ENCODE data around the gene SUMO3. TPM values are rescaled to one million over a fixed set of nuclear protein-coding genes. Genes with fewer than 3 reads are reported as not detected.

SUMO3 gene
- total and polyA plus RNA-seq, 2 of the 4 experiments (the other 2 are of a cell fraction), result 64.9 to 101 TPM

DNA sequence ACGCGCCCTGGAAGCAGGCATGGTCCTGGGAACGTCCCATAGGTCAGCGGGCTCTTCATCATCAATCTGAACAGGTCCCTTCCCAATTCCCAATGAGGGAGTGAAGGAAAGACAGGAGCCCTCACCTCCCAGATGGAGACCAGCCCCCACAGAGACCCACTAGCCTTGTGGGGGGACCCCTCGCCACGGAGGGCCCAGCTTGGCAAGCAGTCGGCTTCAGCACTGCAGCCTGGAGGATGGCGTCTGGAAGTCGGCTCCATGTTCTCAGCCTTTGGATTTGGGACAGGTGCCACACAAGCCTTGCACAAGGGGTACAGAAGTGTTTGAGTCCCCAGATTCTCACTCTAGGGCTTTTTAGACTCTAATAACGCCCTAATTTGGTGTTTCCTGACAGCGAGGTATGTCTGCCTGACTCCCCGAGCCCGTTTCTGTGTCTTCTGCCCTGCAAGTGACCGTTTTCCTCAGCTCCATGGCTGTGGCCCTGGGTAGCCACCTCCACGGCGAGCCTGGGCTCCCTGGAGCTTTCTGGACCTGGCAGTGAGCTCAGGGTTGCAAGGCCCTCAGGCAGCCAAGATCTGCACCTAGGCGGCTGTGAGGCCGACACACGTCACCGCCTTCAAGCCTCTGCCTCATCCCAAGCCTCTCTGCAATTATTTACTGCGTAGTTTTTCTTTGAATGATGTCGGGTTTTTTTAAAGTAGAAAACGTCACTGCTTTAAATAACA, 25.0 kb upstream of the SUMO3 start:
- WGBS, 2 experiments (ENCODE audit: extremely low coverage in 2 of 2, insufficient read length in 1 of 2), result 52% methylated on average over 8 of the region's 23 CpGs; no CpG with 5 or more reads in 1 of the 2 experiments
- TF ChIP-seq CEBPB (IDR thresholded peaks at IDR 0.05; ENCODE audit: low read depth, low read length), result no peak
- TF ChIP-seq, protein P1, sequence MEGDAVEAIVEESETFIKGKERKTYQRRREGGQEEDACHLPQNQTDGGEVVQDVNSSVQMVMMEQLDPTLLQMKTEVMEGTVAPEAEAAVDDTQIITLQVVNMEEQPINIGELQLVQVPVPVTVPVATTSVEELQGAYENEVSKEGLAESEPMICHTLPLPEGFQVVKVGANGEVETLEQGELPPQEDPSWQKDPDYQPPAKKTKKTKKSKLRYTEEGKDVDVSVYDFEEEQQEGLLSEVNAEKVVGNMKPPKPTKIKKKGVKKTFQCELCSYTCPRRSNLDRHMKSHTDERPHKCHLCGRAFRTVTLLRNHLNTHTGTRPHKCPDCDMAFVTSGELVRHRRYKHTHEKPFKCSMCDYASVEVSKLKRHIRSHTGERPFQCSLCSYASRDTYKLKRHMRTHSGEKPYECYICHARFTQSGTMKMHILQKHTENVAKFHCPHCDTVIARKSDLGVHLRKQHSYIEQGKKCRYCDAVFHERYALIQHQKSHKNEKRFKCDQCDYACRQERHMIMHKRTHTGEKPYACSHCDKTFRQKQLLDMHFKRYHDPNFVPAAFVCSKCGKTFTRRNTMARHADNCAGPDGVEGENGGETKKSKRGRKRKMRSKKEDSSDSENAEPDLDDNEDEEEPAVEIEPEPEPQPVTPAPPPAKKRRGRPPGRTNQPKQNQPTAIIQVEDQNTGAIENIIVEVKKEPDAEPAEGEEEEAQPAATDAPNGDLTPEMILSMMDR (conservative IDR thresholded peaks at IDR 0.05; ENCODE audit: low read depth, low read length), result no peak
- no peak for TF ChIP-seq MXI1 (IDR thresholded peaks at IDR 0.05; ENCODE audit: borderline replicate concordance, low read depth, low read length)
- Histone ChIP-seq H4K91ac (ENCODE audit: insufficient read depth, low read depth, low read length) (no peak overlapping the region), H2BK20ac (ENCODE audit: low read depth, low read length) (no peak overlapping the region), H2AK9ac (replicated peaks; ENCODE audit: low read depth, low read length, poor library complexity) (no peak overlapping the region), H3K27ac (ENCODE audit: insufficient read depth, low read length) (no peak overlapping the region), H3K9me1 (ENCODE audit: insufficient read depth, low read length) (peaks cover 13% of the 10 kb centered on the region; the same call in 1 of the 2 replicates), H3K4me2 (ENCODE audit: low read depth, low read length) (no peak overlapping the region), H3K4ac (ENCODE audit: low read depth, low read length) (no peak overlapping the region), H3K4me1 (ENCODE audit: control insufficient read depth, insufficient read depth, low read length) (peaks cover 2% of the 10 kb centered on the region; the same call in 1 of the 2 replicates), H4K20me1 (ENCODE audit: insufficient read depth, low read length) (no peaks in the 10 kb centered on the region; the same call in 1 of the 2 replicates), H2BK15ac (ENCODE audit: low read depth, low read length) (no peak overlapping the region), H3K79me1 (ENCODE audit: low read depth in 1 of 2, low read length in 2 of 2) (no peaks in the 10 kb centered on the region), H2AK5ac (ENCODE audit: low read depth, low read length) (no peak overlapping the region), H3K9ac (ENCODE audit: low read depth, low read length) (no peak overlapping the region), H3K14ac (replicated peaks; ENCODE audit: low read depth, low read length) (no peak overlapping the region), H3K18ac (ENCODE audit: low read depth, low read length) (no peak overlapping the region), H2AFZ (replicated peaks; ENCODE audit: low read length, poor library complexity) (no peak overlapping the region), H3K9me3 (ENCODE audit: control insufficient read depth, insufficient read depth, low read length) (no peaks in the 10 kb centered on the region), H3K36me3 (ENCODE audit: control insufficient read depth, insufficient read depth, low read length) (no peaks in the 10 kb centered on the region), H2BK120ac (ENCODE audit: low read depth, low read length) (no peak overlapping the region), H3K23ac (ENCODE audit: low read depth, low read length) (no peak overlapping the region), H3K27me3 (ENCODE audit: control insufficient read depth, insufficient read depth, low read length) (peaks cover 26% of the 10 kb centered on the region), H4K8ac (ENCODE audit: low read depth in 2 of 2, low read length in 2 of 2) (no peak overlapping the region), H2BK5ac (ENCODE audit: low read depth, low read length, poor library complexity, severe bottlenecking) (no peak overlapping the region), H3K56ac (ENCODE audit: extremely low read depth, insufficient read depth, low read length) (no peak overlapping the region), H4K5ac (ENCODE audit: low read depth, low read length) (no peak overlapping the region), H3K4me3 (ENCODE audit: insufficient read depth, low read depth, low read length) (no peak overlapping the region)
- ChIA-PET POLR2A (ENCODE audit: unreplicated experiment) (no interaction called here), CTCF (no interaction called here)
- DNase-seq (no peak), ATAC-seq (ENCODE audit: low read depth) (no peak)
- in situ Hi-C loops (cut with MboI; ENCODE audit: low sequenced_read_pairs) (no loop called here), dilution Hi-C loops (cut with HindIII; ENCODE audit: low sequenced_read_pairs, unreplicated experiment) (no loop called here), intact Hi-C loops (cut with micrococcal nuclease) (no loop called here)
- no TSS peak for BruUV-seq (replicated peaks)

All from IMR-90 (cell line).